Measurements from ENCODE around the gene CDCP1.

Gene CDCP1

GRCh38 chr3:45186871-45187270 lies 40.7 kb upstream of the CDCP1 start:
- no peak for DNase-seq (ENCODE audit: low read depth, low spot score)
- H3K4me3 ChIP-seq (ENCODE audit: low read depth, low read length): no peak overlapping the region
- in situ Hi-C loops (cut with HindIII; ENCODE audit: low sequenced_read_pairs): no loop called here
- TF ChIP-seq CTCF (IDR thresholded peaks at IDR 0.05; ENCODE audit: low read depth, low read length): no peak

GRCh38 chr3:45185461-45185860 lies 39.3 kb upstream of the CDCP1 start:
- in situ Hi-C loops (cut with HindIII; ENCODE audit: low sequenced_read_pairs): no loop called here
- no peak for DNase-seq (ENCODE audit: low read depth, low spot score)

GRCh38 chr3:45185052-45185451 lies 38.9 kb upstream of the CDCP1 start:
- H3K4me3 ChIP-seq (ENCODE audit: low read depth, low read length): no peak overlapping the region
- DNase-seq (ENCODE audit: low read depth, low spot score): no peak
- in situ Hi-C loops (cut with HindIII; ENCODE audit: low sequenced_read_pairs): no loop called here
- TF ChIP-seq CTCF (IDR thresholded peaks at IDR 0.05; ENCODE audit: low read depth, low read length): no peak

More at GRCh38 chr3:45185461-45185860, 39.3 kb upstream of the CDCP1 start:
- TF ChIP-seq CTCF (IDR thresholded peaks at IDR 0.05; ENCODE audit: low read depth, low read length): no peak
- no peak overlapping the region for H3K4me3 ChIP-seq (ENCODE audit: low read depth, low read length)

DNA sequence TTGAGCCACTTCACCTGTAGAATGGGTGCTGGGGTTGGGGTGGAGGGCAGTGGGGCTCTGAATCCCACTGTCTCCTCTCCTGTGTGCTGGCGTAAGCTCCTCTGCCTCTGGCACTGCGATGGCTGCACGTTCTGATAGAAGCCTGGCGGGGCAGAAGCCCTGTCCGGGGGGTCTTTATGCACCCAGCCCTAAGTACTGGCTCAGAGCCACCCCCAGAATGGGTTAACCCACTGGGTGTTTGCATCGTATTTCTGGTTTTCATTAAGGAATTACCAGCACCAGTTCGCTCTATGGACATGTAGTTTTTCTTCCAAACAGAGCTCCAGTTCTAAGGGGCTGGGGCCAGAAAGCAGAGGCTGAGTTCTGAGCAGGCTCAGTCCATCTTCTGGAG lies 37.7 kb upstream of the CDCP1 start:
- in situ Hi-C loops (cut with HindIII; ENCODE audit: low sequenced_read_pairs): no loop called here

GRCh38 chr3:45182915-45183871 lies 37.0 kb upstream of the CDCP1 start:
- in situ Hi-C loops (cut with HindIII; ENCODE audit: low sequenced_read_pairs): no loop called here
- DNase-seq (ENCODE audit: low read depth, low spot score): peak; percentile 80
- TF ChIP-seq CTCF (IDR thresholded peaks at IDR 0.05; ENCODE audit: low read depth, low read length): no peak
- H3K4me3 ChIP-seq (ENCODE audit: low read depth, low read length): no peak overlapping the region

More for the DNA sequence above, 37.7 kb upstream of the CDCP1 start:
- TF ChIP-seq CTCF (IDR thresholded peaks at IDR 0.05; ENCODE audit: low read depth, low read length): no peak
- no peak for DNase-seq (ENCODE audit: low read depth, low spot score)
- no peak overlapping the region for H3K4me3 ChIP-seq (ENCODE audit: low read depth, low read length)

- no peak for TF ChIP-seq CTCF (IDR thresholded peaks at IDR 0.05; ENCODE audit: low read depth, low read length)
- in situ Hi-C loops (cut with HindIII; ENCODE audit: low sequenced_read_pairs): no loop called here
Observed at GRCh38 chr3:45181496-45181895, 35.3 kb upstream of the CDCP1 start.

More at GRCh38 chr3:45181496-45181895, 35.3 kb upstream of the CDCP1 start:
- DNase-seq (ENCODE audit: low read depth, low spot score): no peak
- no peak overlapping the region for H3K4me3 ChIP-seq (ENCODE audit: low read depth, low read length)

Measured in astrocyte of the spinal cord (primary cell).